ENCODE results near the gene PIK3R3.
"Not testable (repeated sequence)": the region's sequence is repeated elsewhere in the genome, so short reads cannot be mapped to it uniquely, and the experiment has no call there.

Gene PIK3R3

GRCh38 chr1:46062651-46063319 is 69.6 kb downstream of the PIK3R3 start:
- no peak for DNase-seq

- DNase-seq, result no peak
Measured at GRCh38 chr1:46061146-46061545, 71.3 kb downstream of the PIK3R3 start.

- DNase-seq, result no peak
Measured at GRCh38 chr1:46058936-46059335, 73.5 kb downstream of the PIK3R3 start.

GRCh38 chr1:46057781-46058180 is 74.6 kb downstream of the PIK3R3 start:
- no peak for DNase-seq

GRCh38 chr1:46057215-46057614 is 75.2 kb downstream of the PIK3R3 start:
- not testable (repeated sequence) for DNase-seq

- no peak for DNase-seq
Measured at GRCh38 chr1:46056325-46056724, 76.1 kb downstream of the PIK3R3 start.

GRCh38 chr1:46053734-46054133 is 78.7 kb downstream of the PIK3R3 start:
- no peak for DNase-seq

- no peak for DNase-seq
Measured at GRCh38 chr1:46044116-46044515, 88.3 kb downstream of the PIK3R3 start.

- DNase-seq, result no peak
Measured at GRCh38 chr1:46043458-46044017, 88.9 kb downstream of the PIK3R3 start.

GRCh38 chr1:46041974-46042373 is 90.5 kb downstream of the PIK3R3 start:
- peak; percentile 43 to 77 for DNase-seq

- no peak for DNase-seq
Measured at GRCh38 chr1:46041551-46041950, 90.9 kb downstream of the PIK3R3 start.

- DNase-seq, result no peak
Measured at GRCh38 chr1:46039571-46040052, 92.8 kb downstream of the PIK3R3 start.

GRCh38 chr1:46036894-46037839 is 95.3 kb downstream of the PIK3R3 start:
- DNase-seq, result peak; percentile 24 to 90

GRCh38 chr1:46034601-46035516 is 97.6 kb downstream of the PIK3R3 start:
- no peak for DNase-seq

- DNase-seq, result no peak
Measured at GRCh38 chr1:46030876-46031660, 101.4 kb downstream of the PIK3R3 start.

- no peak for DNase-seq
Measured at GRCh38 chr1:46030074-46030870, 102.2 kb downstream of the PIK3R3 start.

- no peak for DNase-seq
Measured at GRCh38 chr1:46027788-46028573, 104.4 kb downstream of the PIK3R3 start.

GRCh38 chr1:46026531-46026930 is 105.9 kb downstream of the PIK3R3 start:
- DNase-seq, result no peak

GRCh38 chr1:46021046-46021996 is 111.1 kb downstream of the PIK3R3 start:
- DNase-seq, result no peak

All from cerebellar nuclear complex (tissue), 1 donor.